ENCODE data around the gene ATP1A2. TPM values are rescaled to one million over a fixed set of nuclear protein-coding genes. Genes with fewer than 3 reads are reported as not detected.

ATP1A2 gene
- total RNA-seq, 1 donor from 2014 or later = 8.2 TPM

DNA sequence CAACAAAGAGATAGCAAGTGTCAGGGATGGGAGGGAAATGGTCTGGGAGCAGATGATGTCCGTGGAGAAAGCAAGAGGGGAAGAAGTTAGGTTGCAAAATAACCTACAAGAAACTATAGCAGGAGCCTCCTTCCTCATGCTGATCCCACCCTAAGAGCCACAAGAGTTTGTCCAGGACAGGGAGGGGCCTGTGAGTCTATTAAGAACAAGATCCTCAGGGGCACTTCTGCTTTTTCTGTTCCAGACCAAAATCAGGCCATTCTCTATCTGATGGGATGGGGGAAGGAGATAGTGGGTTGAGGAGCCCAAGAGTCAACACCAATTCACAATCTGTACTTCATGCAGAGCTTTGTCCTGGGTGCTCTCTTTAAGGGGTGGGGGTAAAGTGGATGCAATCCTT, 28.1 kb downstream of the ATP1A2 start:
- TF ChIP-seq CTCF (IDR thresholded peaks at IDR 0.05) = no peak
- no peak for DNase-seq (ENCODE audit: extremely low spot score, unreplicated experiment)
- Mint-ChIP-seq H3K4me1 (ENCODE audit: unreplicated experiment) (no peaks in the 10 kb centered on the region), H3K27ac (ENCODE audit: unreplicated experiment) (no peak overlapping the region), H3K4me3 (ENCODE audit: unreplicated experiment) (no peak overlapping the region), H3K27me3 (ENCODE audit: unreplicated experiment) (peaks cover 47% of the 10 kb centered on the region), H3K36me3 (ENCODE audit: unreplicated experiment) (no peaks in the 10 kb centered on the region), H3K9me3 (ENCODE audit: unreplicated experiment) (no peaks in the 10 kb centered on the region)

DNA sequence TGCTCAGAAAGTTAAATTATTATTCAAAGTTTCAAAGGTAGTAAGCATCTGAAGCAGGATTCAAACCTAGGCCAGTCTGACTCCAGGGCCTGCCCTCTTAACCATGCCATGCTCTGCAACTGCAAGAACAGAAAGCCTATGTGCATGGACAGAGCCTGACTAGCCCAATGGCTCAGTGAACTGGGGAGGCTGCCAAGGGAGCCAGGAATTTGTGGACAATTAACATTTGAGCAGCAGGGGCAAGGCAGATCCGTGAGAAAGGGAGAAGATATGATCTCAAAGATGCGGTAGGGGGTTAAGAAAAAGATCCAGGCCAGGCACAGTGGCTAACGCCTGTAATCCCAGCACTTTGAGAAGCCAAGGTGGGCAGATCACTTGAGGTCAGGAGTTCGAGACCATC, 29.4 kb downstream of the ATP1A2 start:
- no peak for TF ChIP-seq CTCF (IDR thresholded peaks at IDR 0.05)
- H3K9me3 Mint-ChIP-seq (ENCODE audit: unreplicated experiment) = no peaks in the 10 kb centered on the region
- peaks cover 34% of the 10 kb centered on the region for H3K27me3 Mint-ChIP-seq (ENCODE audit: unreplicated experiment)
- no peaks in the 10 kb centered on the region for H3K36me3 Mint-ChIP-seq (ENCODE audit: unreplicated experiment)
- H3K27ac Mint-ChIP-seq (ENCODE audit: unreplicated experiment) = no peak overlapping the region
- H3K4me1 Mint-ChIP-seq (ENCODE audit: unreplicated experiment) = peaks cover 5% of the 10 kb centered on the region
- H3K4me3 Mint-ChIP-seq (ENCODE audit: unreplicated experiment) = no peak overlapping the region
- DNase-seq (ENCODE audit: extremely low spot score, unreplicated experiment) = no peak

GRCh38 chr1:160146107-160146506, 30.5 kb downstream of the ATP1A2 start:
- no peaks in the 10 kb centered on the region for H3K36me3 Mint-ChIP-seq (ENCODE audit: unreplicated experiment)
- no peak for DNase-seq (ENCODE audit: extremely low spot score, unreplicated experiment)
- H3K9me3 Mint-ChIP-seq (ENCODE audit: unreplicated experiment) = no peaks in the 10 kb centered on the region
- H3K4me1 Mint-ChIP-seq (ENCODE audit: unreplicated experiment) = peaks cover 5% of the 10 kb centered on the region
- peaks cover 30% of the 10 kb centered on the region for H3K27me3 Mint-ChIP-seq (ENCODE audit: unreplicated experiment)
- no peak for TF ChIP-seq CTCF (IDR thresholded peaks at IDR 0.05)
- H3K4me3 Mint-ChIP-seq (ENCODE audit: unreplicated experiment) = no peak overlapping the region
- H3K27ac Mint-ChIP-seq (ENCODE audit: unreplicated experiment) = no peak overlapping the region

GRCh38 chr1:160148121-160148520, 32.6 kb downstream of the ATP1A2 start:
- Mint-ChIP-seq H3K27ac (ENCODE audit: unreplicated experiment) (no peak overlapping the region), H3K27me3 (ENCODE audit: unreplicated experiment) (peaks cover 18% of the 10 kb centered on the region), H3K4me3 (ENCODE audit: unreplicated experiment) (no peak overlapping the region), H3K4me1 (ENCODE audit: unreplicated experiment) (peaks cover 5% of the 10 kb centered on the region), H3K36me3 (ENCODE audit: unreplicated experiment) (no peaks in the 10 kb centered on the region), H3K9me3 (ENCODE audit: unreplicated experiment) (no peaks in the 10 kb centered on the region)
- DNase-seq (ENCODE audit: extremely low spot score, unreplicated experiment) = no peak
- no peak for TF ChIP-seq CTCF (IDR thresholded peaks at IDR 0.05)

- DNase-seq (ENCODE audit: extremely low spot score, unreplicated experiment) = no peak
- H3K4me1 Mint-ChIP-seq (ENCODE audit: unreplicated experiment) = peaks cover 5% of the 10 kb centered on the region
- H3K36me3 Mint-ChIP-seq (ENCODE audit: unreplicated experiment) = no peaks in the 10 kb centered on the region
- H3K4me3 Mint-ChIP-seq (ENCODE audit: unreplicated experiment) = no peak overlapping the region
- no peaks in the 10 kb centered on the region for H3K9me3 Mint-ChIP-seq (ENCODE audit: unreplicated experiment)
- H3K27me3 Mint-ChIP-seq (ENCODE audit: unreplicated experiment) = peaks cover 10% of the 10 kb centered on the region
- TF ChIP-seq CTCF (IDR thresholded peaks at IDR 0.05) = no peak
- H3K27ac Mint-ChIP-seq (ENCODE audit: unreplicated experiment) = peak overlapping the region; percentile 15
These were observed 33.7 kb downstream of the ATP1A2 start for GRCh38 chr1:160149233-160149632.
